ENCODE measurements around the gene RBFOX1.

The RBFOX1 gene

DNA sequence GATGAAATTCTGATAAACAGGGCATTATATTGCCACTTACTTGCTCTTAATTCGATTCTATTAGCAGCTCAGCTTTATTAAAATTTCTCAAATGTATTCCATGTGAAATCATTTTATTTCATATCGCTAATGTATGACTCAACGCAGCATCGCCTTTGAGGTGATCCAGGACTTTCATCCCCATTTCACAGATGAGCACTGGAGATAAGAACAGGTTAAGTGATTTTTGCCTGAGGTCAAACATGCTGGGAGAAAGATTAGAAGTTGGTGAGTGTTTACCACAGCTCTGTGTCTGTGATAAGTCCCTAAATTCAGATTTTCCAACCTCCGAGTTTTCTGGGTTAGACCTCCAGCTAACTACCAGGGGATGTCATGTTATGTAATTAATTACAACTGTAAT lies 43.6 kb downstream of the RBFOX1 start:
- DNase-seq = no peak

GRCh38 chr16:7377231-7377630 lies 44.6 kb downstream of the RBFOX1 start:
- no peak for DNase-seq

GRCh38 chr16:7378024-7378695 lies 45.5 kb downstream of the RBFOX1 start:
- DNase-seq = no peak

GRCh38 chr16:7380441-7380840 lies 47.8 kb downstream of the RBFOX1 start:
- DNase-seq = no peak

- DNase-seq = no peak
Observed at GRCh38 chr16:7380911-7381310, 48.3 kb downstream of the RBFOX1 start.

DNA sequence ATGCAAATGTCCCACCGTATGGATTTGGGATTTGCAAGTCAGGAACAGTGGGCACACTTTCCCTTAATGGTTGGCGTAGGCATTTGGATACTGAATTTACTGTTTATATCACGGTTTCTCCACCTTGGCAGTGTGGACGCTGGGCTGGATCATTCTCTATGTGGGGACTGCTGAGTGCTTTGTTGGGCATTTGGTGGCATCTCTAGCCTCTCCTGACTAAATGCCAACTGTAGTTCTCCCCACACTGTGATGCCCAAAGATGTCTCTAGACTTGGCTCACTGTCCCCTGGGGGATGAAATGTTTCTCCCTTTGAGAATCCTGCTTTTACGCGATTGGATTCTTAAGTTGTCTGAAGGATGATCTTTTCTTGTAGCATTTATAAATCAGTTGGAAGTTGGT lies 49.0 kb downstream of the RBFOX1 start:
- DNase-seq = no peak

GRCh38 chr16:7382521-7382920 lies 49.9 kb downstream of the RBFOX1 start:
- DNase-seq = peak in 2 of 3 experiments; percentile 34 to 78

DNA sequence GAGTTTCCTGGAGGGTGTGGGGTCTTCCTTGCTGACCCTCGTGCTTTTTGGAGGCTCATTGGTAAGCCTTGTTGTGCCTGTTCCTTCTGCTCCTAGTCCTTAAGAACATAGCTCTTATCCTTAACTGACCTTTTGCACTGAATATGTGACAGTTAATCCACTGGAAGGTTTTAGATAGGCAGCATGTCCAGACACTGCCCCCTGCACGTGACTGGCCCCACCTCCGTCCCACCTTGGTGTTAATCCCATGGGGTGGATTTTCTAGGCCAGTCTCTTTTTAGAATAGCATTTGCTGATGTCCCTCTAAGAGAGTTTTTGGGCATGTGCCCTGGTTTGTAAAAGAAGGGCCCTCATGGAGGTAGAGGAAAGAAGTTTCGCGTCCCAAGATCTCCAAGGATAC lies 58.3 kb downstream of the RBFOX1 start:
- DNase-seq = no peak

GRCh38 chr16:7391694-7392093 lies 59.0 kb downstream of the RBFOX1 start:
- DNase-seq = no peak

DNA sequence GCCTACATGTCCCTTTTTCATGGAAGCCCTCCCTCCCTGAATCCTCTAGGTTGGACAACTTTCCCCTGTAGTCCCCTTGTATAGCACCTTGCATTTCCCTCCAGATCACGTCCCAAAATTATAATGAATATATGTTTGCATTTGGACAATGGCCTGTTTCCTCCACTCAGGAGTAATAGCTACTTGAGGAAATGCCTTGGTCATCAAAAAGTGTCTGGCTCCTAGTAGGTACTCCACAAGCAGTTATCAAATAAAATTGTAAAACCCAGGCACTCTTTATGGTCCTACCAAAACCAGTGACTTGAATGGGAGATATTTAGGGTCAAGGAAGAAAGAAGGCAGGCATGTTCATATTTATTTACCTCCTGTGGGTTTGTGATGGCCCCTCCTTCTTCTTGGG lies 59.6 kb downstream of the RBFOX1 start:
- no peak for DNase-seq

DNA sequence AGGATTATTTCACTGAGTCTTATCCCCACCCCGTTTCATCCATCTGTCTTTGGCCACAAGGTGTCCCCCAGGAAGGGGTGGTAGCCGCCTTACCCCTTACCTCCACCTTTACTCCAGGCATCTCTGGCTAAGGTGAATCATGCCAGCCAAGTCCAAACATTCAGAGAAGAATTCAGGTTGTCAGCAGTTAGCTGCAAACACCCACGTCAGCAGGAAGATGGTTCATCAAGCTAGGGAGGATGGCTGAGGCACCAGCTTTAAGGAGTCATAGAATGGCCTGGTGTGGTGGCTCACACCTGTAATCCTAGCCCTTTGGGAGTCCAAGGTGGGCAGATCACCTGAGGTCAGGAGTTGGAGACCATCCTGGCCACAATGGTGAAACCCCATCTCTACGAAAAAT lies 61.0 kb downstream of the RBFOX1 start:
- no peak for DNase-seq

DNA sequence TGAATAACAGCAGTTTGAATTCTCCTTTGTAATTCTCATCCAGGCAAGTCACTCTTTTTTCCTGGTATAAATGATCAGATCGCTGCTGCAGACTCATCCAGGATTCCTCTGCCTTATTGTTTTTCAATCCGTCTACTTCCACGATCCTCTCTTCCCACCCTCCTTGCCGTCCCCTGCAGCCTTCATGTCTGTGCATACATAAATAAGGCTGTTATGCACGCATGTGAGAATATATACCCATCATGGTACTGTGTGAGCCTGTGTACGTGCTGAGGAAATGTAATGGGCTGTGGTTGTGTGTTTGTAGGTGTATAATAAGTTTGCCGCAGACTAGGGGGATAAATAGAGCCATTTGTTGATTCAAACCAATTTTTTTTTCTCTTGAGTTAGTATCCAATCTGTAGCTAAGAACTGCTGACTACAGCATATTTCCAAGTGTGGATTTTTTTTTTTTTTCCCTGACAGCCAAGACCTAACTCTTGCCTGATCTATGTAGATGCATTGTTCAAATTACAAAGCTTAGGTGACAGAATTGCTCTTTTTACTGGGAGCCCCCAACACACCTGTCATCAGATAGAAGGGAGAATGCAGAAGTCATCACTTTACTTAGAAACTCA lies 62.2 kb downstream of the RBFOX1 start:
- DNase-seq = no peak

DNA sequence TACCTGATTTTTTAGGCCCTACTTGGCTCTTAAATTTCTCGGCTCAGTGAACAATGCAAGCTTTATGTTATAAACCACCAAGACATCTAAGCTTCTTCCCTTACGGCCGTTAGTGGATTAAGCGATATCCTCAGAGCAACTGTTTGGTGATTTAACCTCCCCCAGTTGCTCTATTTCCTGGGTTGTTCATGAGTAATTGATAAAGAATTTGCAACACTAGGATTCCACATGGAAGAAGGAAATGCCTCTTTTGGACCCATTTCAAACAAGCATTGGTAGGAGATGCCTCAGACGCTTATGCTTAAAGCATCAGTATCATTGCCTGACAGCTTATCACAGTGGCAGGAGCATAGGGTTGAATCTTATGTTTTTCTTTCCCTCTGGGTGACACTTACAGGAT lies 65.3 kb downstream of the RBFOX1 start:
- DNase-seq = no peak

GRCh38 chr16:7398536-7398935 lies 65.9 kb downstream of the RBFOX1 start:
- no peak for DNase-seq

DNA sequence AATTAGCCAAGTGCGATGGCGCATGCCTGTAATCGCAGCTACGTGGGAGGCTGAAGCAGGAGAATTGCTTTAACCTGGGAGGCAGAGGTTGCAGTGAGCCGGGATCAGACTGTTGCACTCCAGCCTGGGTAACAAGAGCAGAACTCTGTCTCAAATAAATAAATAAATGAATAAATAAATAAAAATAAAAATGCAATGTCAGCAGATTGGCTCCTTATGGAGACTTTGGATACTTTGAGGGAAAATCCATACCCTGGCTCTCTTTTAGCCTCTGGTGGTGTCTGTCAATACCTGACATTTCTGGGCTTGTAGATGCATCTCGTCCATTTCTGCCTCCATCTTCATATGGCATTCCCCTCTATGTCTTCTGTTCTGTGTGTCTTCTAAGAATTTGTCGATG lies 66.7 kb downstream of the RBFOX1 start:
- no peak for DNase-seq

DNA sequence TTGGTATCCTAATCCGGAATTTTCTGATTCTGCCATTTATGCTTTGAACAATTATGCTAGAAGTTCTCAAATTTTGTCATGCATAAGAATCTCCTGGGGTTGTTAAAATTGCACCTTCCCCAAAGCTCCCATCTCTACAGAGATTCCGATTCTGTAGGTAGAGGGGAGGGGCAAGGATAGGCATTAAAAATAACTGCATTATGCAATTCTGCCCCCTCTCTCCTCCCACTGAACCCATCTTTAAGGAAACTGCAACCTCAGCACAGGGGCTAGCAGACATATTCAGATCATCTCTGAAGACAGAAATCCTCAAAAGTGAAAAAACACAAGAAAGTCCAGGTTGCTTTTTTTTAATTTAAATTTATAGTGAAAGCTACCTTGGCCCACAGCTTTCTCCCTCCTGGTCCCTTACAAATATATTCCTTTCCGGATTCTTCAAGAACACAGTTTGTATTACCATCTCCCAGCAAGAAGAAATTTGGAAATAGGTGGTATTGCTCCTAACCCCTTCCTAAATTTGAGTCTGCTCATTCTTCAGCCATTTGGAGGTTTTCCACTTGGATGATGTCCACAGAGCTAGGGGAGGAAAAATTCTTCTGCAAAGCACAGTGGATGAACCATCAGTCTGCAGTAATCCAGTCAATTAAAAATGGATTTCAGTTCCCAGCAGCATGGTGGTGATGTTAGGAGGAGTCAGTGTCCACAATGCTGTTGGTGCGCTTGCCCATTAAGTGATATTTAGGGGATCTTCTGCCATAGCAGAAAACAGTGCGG lies 67.7 kb downstream of the RBFOX1 start:
- no peak for DNase-seq

DNA sequence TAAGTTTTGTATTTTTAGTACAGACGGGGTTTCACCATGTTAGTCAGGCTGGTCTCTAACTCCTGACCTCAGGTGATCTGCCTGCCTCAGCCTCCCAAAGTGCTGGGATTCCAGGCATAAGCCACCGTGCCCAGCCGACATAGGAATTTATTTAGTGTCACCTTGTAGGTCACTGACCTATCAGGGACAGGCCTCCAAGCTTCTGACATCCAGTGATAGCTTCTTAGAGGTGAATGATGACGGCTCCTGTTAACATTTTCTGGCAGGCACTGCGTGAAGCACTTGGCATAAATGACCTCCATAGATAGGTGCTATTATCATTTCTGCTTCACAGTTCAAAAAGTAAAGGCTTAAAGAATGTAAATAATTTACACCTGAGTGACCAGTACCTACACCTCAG lies 71.6 kb downstream of the RBFOX1 start:
- DNase-seq = no peak

DNA sequence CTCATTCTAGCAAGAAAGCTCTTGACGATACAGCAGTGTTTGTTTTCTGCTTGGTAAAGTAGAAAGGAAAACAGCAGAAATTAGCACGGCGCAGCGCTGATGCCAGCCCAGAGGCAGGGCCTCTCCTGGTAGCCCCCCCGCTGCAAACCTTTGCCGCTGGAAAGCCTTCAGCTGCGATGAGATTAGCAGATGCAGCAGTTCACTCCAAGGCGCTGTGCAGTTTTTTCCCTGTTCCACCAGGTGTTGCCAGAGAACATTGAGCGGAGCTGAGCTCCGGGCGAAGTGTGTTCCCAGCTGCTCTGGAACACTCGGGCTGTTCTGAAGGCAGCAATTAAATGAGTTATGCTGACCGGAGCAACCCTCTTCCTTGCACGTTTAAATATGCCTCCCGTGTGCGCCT lies 72.5 kb downstream of the RBFOX1 start:
- DNase-seq = peak; percentile 4 to 88 (median 34)

DNA sequence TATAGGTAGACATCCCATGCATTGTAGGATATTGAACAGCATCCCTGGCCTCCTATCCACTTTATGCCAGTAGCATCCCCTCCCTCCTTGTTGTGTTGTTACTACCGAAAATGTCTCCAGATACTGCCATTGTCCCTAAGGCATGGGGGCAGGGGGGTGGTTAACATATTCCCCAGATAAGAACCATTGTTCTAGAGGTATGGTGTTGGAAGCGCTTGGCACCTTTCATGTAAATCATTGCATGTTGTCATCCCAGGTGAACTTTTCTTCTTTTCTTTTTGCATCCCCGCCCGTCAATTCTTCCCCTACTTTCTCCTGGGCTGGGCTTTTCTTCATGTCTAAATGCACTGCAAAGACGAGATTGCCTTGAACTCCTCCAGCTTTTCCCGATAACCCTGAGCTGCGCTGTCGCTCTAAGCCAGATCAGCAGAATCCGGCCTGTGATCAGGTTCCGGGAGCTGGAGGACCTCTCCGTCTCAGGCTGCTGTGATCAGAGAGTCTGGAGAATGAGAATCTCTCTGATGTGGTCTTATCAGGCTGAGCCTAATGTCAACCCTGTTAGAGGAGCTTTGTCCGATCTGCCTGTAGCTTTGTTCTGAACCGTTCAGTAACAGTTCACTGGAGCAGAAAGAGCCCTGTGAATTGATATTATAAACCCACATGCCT lies 76.2 kb downstream of the RBFOX1 start:
- no peak for DNase-seq

GRCh38 chr16:7419441-7419840 lies 86.8 kb downstream of the RBFOX1 start:
- no peak for DNase-seq

GRCh38 chr16:7420079-7420478 lies 87.4 kb downstream of the RBFOX1 start:
- DNase-seq = no peak

- no peak for DNase-seq
Observed at GRCh38 chr16:7420843-7421242, 88.2 kb downstream of the RBFOX1 start.

DNA sequence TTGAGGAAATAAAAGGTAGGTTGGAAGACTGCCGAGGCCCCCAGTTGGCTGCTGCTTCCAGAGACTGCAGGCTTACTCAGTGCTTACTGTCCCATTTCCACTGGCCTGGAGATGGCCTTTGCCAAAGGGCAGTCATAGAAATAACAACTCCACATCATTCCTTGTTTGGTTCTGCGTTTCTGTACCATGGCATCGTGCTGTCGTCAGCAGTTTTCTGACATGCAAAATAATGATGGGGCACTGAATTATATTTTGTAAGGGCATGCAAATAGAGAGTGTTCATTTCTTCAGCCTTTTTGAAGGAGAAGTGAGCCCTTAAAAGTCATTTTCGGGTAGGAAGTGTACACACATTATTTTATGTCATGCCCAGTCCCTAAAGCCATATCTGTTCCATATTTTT lies 88.9 kb downstream of the RBFOX1 start:
- DNase-seq = no peak
